ENCODE results near the gene CEBPG. TPM values are rescaled to one million over a fixed set of nuclear protein-coding genes. Genes with fewer than 3 reads are reported as not detected.

The CEBPG gene
- total RNA-seq, 2 donors from 2014 or later = 19.9 to 32.6 TPM

DNA sequence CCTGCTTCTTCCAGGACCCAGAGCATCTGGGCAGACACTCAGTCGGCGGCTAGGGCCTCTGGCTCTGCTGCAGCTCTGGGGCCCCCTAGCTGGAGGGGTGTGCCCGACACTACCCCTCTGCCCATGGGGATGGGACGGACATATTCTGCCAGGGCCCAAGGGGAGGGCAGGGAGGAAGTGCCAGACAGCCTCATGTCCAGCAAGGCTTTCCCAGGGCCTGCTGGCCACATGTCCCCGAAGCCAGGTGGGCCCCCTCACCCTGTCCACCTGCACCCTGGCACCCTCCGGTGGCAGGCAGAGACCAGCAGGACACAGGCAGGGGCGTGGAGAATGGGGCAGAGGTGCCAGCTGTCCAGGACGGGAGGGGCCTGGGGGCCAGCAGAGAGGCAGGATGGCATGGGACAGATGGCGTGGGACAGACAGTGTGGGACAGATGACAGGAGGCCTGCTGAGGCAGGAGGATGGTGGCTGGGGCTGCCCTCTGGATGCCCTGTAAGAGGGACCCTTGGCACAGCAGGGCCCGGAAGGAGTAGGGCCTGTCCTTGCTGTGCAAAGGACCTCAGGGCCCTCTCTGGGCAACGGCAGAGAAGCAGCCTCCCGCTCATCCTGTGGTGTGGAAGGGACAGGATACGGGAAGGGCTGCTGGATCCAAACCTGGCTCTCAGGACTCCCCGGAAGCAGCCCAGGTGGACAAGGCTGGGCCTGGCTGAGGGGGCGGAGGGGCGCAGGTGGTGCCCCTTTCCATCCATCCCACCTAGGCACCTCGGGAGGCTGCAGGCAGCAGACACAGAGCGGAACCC is 29.1 kb downstream of the CEBPG start:
- Histone ChIP-seq H3K27ac (no peak overlapping the region), H3K36me3 (no peaks in the 10 kb centered on the region), H3K4me3 (no peak overlapping the region), H3K27me3 (replicated peaks; ENCODE audit: insufficient read depth) (no peaks in the 10 kb centered on the region), H3K4me1 (ENCODE audit: control insufficient read depth in 1 of 2, low read depth in 2 of 2) (no peaks in the 10 kb centered on the region), H3K9me3 (no peaks in the 10 kb centered on the region)
- no peak for DNase-seq (ENCODE audit: low spot score)
- TF ChIP-seq, protein P1, sequence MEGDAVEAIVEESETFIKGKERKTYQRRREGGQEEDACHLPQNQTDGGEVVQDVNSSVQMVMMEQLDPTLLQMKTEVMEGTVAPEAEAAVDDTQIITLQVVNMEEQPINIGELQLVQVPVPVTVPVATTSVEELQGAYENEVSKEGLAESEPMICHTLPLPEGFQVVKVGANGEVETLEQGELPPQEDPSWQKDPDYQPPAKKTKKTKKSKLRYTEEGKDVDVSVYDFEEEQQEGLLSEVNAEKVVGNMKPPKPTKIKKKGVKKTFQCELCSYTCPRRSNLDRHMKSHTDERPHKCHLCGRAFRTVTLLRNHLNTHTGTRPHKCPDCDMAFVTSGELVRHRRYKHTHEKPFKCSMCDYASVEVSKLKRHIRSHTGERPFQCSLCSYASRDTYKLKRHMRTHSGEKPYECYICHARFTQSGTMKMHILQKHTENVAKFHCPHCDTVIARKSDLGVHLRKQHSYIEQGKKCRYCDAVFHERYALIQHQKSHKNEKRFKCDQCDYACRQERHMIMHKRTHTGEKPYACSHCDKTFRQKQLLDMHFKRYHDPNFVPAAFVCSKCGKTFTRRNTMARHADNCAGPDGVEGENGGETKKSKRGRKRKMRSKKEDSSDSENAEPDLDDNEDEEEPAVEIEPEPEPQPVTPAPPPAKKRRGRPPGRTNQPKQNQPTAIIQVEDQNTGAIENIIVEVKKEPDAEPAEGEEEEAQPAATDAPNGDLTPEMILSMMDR (IDR thresholded peaks at IDR 0.05) = no peak
- no peak for ATAC-seq (ENCODE audit: insufficient number of reproducible peaks, low FRiP score, low read depth)

DNA sequence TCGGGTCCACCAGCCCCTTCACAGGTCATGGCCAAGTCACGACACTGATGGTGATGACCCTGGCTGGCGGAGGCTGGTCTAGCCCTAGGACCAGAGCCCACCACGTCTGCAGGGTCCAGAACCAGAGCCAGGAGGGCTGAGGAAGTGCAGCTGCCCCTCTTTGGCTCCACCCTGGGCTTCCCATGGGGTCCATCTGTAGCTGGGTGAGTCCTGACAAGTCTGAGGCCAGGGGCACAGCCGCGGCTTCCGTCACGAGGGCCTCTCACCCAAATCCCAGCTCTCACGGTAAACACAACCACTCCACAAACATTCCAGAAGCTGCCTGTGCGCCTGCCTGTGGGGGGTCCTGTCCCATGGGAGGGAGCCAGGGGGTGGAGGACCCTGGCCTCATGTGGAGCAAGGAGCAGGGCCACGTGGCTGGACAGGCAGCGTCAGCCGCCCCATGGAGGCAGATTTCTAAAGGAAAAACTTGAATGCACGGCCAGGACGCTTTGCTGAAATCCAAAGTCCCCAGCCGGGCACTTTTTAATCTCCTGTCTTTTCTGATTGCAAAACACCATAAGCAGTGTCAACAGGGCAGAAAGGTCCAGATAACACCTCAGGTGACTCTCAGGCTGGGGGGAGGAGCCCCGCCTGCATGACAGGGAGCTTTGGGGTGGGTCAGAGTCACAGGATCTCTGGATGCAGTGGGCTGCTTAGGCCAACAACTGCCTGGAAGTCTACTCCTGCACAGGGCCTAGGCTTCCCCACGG is 29.9 kb downstream of the CEBPG start:
- DNase-seq (ENCODE audit: low spot score) = no peak
- Histone ChIP-seq H3K4me1 (ENCODE audit: control insufficient read depth in 1 of 2, low read depth in 2 of 2) (no peaks in the 10 kb centered on the region), H3K4me3 (no peak overlapping the region), H3K36me3 (no peaks in the 10 kb centered on the region), H3K9me3 (no peaks in the 10 kb centered on the region), H3K27me3 (replicated peaks; ENCODE audit: insufficient read depth) (no peaks in the 10 kb centered on the region), H3K27ac (no peak overlapping the region)
- TF ChIP-seq, protein P1 (IDR thresholded peaks at IDR 0.05) = no peak
- no peak for ATAC-seq (ENCODE audit: insufficient number of reproducible peaks, low FRiP score, low read depth)

DNA sequence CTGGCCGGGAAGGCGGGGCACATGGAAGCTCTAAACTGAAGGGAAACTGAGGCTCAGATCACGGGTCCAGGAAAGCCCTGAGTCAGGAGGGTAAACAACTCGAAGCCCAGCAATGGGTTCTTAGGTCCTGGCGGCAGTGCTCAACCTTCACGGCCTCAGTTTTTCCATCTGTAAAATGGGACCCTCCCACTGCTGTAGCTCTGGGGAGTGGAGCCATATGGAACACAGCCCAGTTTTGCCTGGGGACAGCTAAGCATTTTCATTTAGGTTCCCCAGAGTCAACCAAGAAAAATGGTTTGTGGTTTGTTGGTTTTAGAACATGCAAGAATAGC is 30.4 kb downstream of the CEBPG start:
- no peaks in the 10 kb centered on the region for H3K4me1 ChIP-seq (ENCODE audit: control insufficient read depth in 1 of 2, low read depth in 2 of 2)
- no peak for ATAC-seq (ENCODE audit: insufficient number of reproducible peaks, low FRiP score, low read depth)
- no peaks in the 10 kb centered on the region for H3K9me3 ChIP-seq
- H3K27me3 ChIP-seq (replicated peaks; ENCODE audit: insufficient read depth) = no peaks in the 10 kb centered on the region
- no peaks in the 10 kb centered on the region for H3K36me3 ChIP-seq
- DNase-seq (ENCODE audit: low spot score) = no peak
- H3K4me3 ChIP-seq = no peak overlapping the region
- TF ChIP-seq, protein P1 (IDR thresholded peaks at IDR 0.05) = no peak
- H3K27ac ChIP-seq = no peak overlapping the region

DNA sequence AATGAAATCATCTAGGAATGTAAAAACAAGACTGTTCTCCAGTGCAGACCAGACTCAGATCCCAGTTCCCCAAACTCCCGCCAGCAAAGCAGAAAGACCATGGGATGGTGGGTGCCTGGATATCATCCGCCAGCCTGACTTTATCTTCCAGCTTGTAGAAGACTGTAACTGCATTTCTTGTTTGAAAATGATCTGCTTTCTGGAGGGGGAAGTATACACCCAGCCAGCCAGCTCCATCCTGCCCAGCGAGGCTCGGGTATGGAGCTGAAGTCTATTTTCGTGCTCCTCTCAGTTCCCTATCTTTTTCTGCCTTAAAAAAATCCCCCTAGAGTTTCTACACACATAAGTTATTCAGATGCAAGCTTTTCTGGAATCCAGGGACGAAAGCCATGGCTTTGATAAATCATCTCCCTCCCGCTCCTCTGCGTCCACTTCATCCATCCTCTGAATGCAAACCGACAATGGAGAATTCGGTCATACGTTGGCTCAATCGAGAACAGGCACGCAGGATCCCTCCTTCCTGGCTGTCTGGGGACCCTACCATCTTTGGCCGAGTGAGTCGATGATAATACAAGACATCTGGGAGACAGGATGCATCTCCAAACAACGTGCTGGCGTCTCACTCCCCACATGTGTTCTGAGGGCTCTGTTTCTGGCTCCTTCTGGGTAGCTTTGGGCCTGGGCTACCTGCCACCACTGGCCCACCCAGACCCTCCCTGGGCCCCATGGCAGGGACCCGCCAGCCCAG is 31.2 kb downstream of the CEBPG start:
- Histone ChIP-seq H3K9me3 (no peaks in the 10 kb centered on the region), H3K4me3 (no peak overlapping the region), H3K27ac (no peak overlapping the region), H3K36me3 (no peaks in the 10 kb centered on the region), H3K4me1 (ENCODE audit: control insufficient read depth in 1 of 2, low read depth in 2 of 2) (no peaks in the 10 kb centered on the region), H3K27me3 (replicated peaks; ENCODE audit: insufficient read depth) (no peaks in the 10 kb centered on the region)
- no peak for DNase-seq (ENCODE audit: low spot score)
- TF ChIP-seq, protein P1 (IDR thresholded peaks at IDR 0.05) = no peak
- ATAC-seq (ENCODE audit: insufficient number of reproducible peaks, low FRiP score, low read depth) = no peak

DNA sequence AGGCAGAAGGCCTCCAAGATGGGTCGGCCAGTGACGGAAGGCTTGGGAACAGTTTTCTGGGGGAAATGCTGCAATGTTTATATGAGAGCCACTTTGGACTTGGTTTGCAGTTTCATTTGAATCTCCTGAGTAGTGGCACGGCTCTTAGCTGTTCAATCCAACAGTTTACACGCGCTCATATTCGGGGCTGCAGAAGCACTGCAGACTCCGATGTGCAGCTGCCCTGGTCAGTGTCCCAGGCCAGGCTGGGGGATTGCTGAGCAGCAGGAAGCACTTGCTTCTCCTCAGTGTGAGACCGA is 31.7 kb downstream of the CEBPG start:
- Histone ChIP-seq H3K27ac (no peak overlapping the region), H3K9me3 (no peaks in the 10 kb centered on the region), H3K36me3 (no peaks in the 10 kb centered on the region), H3K4me1 (ENCODE audit: control insufficient read depth in 1 of 2, low read depth in 2 of 2) (no peaks in the 10 kb centered on the region), H3K4me3 (no peak overlapping the region), H3K27me3 (replicated peaks; ENCODE audit: insufficient read depth) (no peaks in the 10 kb centered on the region)
- no peak for ATAC-seq (ENCODE audit: insufficient number of reproducible peaks, low FRiP score, low read depth)
- DNase-seq (ENCODE audit: low spot score) = no peak
- TF ChIP-seq, protein P1 (IDR thresholded peaks at IDR 0.05) = no peak

All from thoracic aorta (tissue), 2 donors.